ENCODE measurements around the gene F7.
A peak's percentile ranks its signal among the peaks of the same experiment; 100 is the strongest.
"Not testable (repeated sequence)": the region's sequence is repeated elsewhere in the genome, so short reads cannot be mapped to it uniquely, and the experiment has no call there.

Gene F7

DNA sequence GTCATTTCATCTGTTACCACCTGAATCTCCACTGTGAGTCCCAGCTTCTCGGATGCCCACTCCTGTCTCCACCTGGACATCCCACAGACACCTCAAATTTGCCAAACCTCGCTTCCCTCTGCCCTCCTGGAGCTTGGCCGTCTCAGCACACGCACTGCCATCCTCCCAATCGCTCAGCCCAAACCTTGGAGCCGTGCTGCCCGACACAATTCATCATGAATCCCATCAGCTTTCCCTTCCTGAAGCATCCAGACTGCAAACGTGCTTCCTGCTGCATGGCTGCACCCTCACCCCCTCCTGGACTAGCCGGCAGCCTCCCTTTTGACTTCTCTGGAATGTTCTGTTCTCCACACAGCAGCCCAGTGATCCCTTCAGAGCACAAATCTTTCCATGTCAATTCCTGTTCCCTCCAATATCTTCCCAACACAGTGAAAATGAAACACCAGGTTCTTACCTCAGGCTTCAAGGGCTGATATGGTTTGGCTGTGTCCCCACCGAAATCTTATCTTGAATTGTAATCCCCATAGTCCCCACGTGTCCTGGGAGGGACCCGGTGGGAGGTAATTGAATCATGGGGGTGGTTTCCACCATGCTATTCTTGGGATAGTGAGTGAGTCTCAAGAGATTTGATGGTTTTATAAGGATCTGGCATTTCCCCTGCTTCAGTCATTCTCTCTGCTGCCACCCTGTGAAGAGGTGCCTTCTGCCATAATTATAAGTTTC is 51.8 kb downstream of the F7 start:
- no peak overlapping the region for H3K4me3 ChIP-seq (replicated peaks in 1 of 2; ENCODE audit: low read depth in 2 of 2, low read length in 2 of 2)
- TF ChIP-seq, protein P1, sequence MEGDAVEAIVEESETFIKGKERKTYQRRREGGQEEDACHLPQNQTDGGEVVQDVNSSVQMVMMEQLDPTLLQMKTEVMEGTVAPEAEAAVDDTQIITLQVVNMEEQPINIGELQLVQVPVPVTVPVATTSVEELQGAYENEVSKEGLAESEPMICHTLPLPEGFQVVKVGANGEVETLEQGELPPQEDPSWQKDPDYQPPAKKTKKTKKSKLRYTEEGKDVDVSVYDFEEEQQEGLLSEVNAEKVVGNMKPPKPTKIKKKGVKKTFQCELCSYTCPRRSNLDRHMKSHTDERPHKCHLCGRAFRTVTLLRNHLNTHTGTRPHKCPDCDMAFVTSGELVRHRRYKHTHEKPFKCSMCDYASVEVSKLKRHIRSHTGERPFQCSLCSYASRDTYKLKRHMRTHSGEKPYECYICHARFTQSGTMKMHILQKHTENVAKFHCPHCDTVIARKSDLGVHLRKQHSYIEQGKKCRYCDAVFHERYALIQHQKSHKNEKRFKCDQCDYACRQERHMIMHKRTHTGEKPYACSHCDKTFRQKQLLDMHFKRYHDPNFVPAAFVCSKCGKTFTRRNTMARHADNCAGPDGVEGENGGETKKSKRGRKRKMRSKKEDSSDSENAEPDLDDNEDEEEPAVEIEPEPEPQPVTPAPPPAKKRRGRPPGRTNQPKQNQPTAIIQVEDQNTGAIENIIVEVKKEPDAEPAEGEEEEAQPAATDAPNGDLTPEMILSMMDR (IDR thresholded peaks at IDR 0.05; ENCODE audit: low read depth, low read length), result no peak
- peak in 1 of 2 donors; percentile 9 for DNase-seq (ENCODE audit: low read depth in 2 of 2)

DNA sequence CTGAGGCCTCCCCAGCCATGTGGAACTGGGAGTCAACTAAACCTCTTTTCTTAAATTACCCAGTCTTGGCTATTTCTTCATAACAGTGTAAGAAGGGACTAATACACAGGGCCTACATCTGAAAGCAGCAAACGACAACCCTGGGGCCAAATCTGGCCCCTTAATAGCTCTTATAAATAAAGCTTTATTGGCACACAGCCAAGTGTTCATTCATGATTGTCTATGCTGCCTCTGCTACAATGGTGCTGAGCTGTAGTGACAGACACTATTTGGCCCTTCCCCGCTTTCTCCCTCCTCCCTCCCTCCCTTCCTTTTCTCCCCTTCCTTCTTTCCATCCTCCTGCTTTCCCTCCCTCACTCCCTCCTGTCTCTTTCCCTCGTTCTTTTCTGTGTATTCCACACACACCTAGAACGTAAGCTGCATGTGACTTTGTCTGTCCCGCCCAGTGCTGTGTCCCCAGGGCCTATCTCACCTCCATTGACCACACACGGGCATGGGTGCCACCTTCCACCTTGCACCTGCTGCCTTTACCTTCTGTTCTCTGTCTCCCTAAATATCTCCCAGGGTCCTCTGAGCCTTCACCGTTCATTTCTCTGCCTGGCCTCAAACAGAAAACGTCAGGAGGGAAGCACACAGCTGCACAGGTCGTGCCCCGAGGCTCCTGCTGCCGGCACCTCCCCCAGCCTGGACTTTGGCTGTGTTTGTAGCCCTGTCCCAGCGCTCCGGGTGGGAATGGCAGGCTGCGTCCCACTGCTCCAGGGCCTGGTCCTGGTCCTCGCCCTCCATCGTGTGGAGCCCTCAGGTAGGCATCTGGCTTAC is 52.5 kb downstream of the F7 start, which contains the start of gene PROZ:
Gene PROZ, plus strand, starts transcription at position 720 of the 819 bp plus-strand sequence. Its CDS starts 13 bp downstream, at position 733.
- no peak for DNase-seq (ENCODE audit: low read depth in 2 of 2)
- TF ChIP-seq, protein P1 (IDR thresholded peaks at IDR 0.05; ENCODE audit: low read depth, low read length), result no peak
- no peak within 1 kb of the TSS for H3K4me3 ChIP-seq (replicated peaks in 1 of 2; ENCODE audit: low read depth in 2 of 2, low read length in 2 of 2)

DNA sequence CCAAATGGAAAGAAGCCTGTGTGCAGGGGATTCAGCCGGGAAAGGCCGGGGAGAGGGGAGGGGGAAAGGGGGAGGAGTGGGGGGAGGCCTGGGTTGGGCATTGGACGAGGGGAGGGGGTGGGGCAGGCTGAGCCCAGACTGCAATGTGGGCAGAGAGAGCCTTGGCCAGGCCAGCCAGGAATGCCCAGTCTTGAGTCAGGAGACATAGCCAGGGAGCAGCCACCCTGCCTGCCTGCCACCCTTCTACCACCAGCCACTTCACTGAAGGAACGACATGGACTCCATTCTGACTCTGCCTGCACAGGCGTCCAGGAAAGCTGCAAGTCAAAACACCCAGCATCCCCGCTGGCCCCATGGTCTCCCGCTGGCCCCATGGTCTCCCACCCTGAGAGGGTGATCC is 53.4 kb downstream of the F7 start:
- no peak for DNase-seq (ENCODE audit: low read depth in 2 of 2)
- no peak overlapping the region for H3K4me3 ChIP-seq (replicated peaks in 1 of 2; ENCODE audit: low read depth in 2 of 2, low read length in 2 of 2)
- TF ChIP-seq, protein P1 (IDR thresholded peaks at IDR 0.05; ENCODE audit: low read depth, low read length), result no peak

- H3K4me3 ChIP-seq (replicated peaks in 1 of 2; ENCODE audit: low read depth in 2 of 2, low read length in 2 of 2), result no peak overlapping the region
- no peak for DNase-seq (ENCODE audit: low read depth in 2 of 2)
- TF ChIP-seq, protein P1 (IDR thresholded peaks at IDR 0.05; ENCODE audit: low read depth, low read length), result no peak
These were observed 54.1 kb downstream of the F7 start for GRCh38 chr13:113159701-113160100.

GRCh38 chr13:113160983-113161382 is 55.4 kb downstream of the F7 start:
- H3K4me3 ChIP-seq (replicated peaks in 1 of 2; ENCODE audit: low read depth in 2 of 2, low read length in 2 of 2), result no peak overlapping the region
- no peak for DNase-seq (ENCODE audit: low read depth in 2 of 2)
- TF ChIP-seq, protein P1 (IDR thresholded peaks at IDR 0.05; ENCODE audit: low read depth, low read length), result no peak

DNA sequence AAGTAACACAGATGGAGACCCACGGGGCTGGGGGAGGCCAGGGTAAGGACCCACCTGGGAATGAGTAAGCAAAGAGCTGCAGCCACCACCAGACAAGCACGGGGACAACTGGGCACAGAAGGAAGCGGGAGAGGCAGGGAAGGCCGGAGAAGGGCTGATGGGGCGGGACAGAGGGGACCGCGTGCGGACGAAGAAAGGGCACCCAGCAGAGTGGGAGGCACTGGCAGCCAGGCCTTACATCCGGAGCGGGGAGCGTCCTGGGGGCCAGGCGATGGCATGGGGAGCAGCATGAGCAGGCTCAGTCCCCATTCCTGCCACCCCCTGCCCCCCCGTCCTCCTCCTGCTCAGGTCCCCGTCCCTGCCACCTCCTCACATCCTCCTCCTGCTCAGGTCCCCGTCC is 55.8 kb downstream of the F7 start:
- no peak for DNase-seq (ENCODE audit: low read depth in 2 of 2)
- no peak overlapping the region for H3K4me3 ChIP-seq (replicated peaks in 1 of 2; ENCODE audit: low read depth in 2 of 2, low read length in 2 of 2)
- TF ChIP-seq, protein P1 (IDR thresholded peaks at IDR 0.05; ENCODE audit: low read depth, low read length), result no peak

DNA sequence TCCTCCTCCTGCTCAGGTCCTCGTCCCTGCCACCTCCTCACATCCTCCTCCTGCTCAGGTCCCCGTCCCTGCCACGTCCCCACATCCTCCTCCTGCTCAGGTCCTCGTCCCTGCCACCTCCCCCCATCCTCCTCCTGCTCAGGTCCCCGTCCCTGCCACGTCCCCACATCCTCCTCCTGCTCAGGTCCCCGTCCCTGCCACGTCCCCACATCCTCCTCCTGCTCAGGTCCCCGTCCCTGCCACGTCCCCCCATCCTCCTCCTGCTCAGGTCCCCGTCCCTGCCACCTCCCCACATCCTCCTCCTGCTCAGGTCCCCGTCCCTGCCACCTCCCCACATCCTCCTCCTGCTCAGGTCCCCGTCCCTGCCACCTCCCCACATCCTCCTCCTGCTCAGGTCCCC is 56.4 kb downstream of the F7 start:
- not testable (repeated sequence) for H3K4me3 ChIP-seq (replicated peaks in 1 of 2; ENCODE audit: low read depth in 2 of 2, low read length in 2 of 2); DNase-seq (ENCODE audit: low read depth in 2 of 2)
